Tibial nerve (tissue), 4 donors: ENCODE results near the gene TSHZ2. TPM values are rescaled to one million over a fixed set of nuclear protein-coding genes. Genes with fewer than 3 reads are reported as not detected.

Experiments used
- DNase-seq, 2 donors: peaks; one replicate each; pipeline ENCODE4 v3.0.0-alpha.2; 2019; ENCODE audit warnings: low spot score in 2 of 2
- H3K27ac ChIP-seq, 4 donors: fragments of 200-600 bp; sonication (generic) in 3 of 4; one replicate each; pipeline ENCODE4 v1.5.1; 2017 to 2019; ENCODE audit warnings: mild to moderate bottlenecking in 1 of 4
- H3K27me3 ChIP-seq, 2 donors: fragments of 200-600 bp; sonication (generic) in 1 of 2; one replicate each; pipeline versions ENCODE4 v1.5.1 to v1.6.0; 2017 to 2019
- H3K36me3 ChIP-seq, 3 donors: fragments of 200-600 bp; sonication (generic); one replicate each; pipeline ENCODE4 v1.5.1; 2018 to 2019
- H3K4me1 ChIP-seq, 4 donors: fragments of 200-600 bp; sonication (generic) in 3 of 4; one replicate each; pipeline ENCODE4 v1.5.1; 2017 to 2019
- H3K4me3 ChIP-seq, 4 donors: fragments of 200-600 bp; sonication (generic) in 3 of 4; one replicate each; pipeline ENCODE4 v1.5.1; 2017 to 2019; ENCODE audit warnings: mild to moderate bottlenecking in 1 of 4, moderate library complexity in 1 of 4
- H3K9me3 ChIP-seq, 4 donors: fragments of 200-600 bp; sonication (generic) in 3 of 4; one replicate each; pipeline ENCODE4 v1.5.1; 2017 to 2019
- CTCF ChIP-seq, 5 experiments: fragments of 200-600 bp in 3 of 5; fragments of 450-650 bp in 2 of 5; sonication (generic) in 3 of 5; IDR thresholded peaks; one replicate each; pipeline ENCODE4 v1.5.1; 2016 to 2019; ENCODE audit warnings: antibody characterized with exemption in 5 of 5, mild to moderate bottlenecking in 3 of 5, moderate library complexity in 2 of 5
- EP300 ChIP-seq, 2 donors: sonication (generic); formaldehyde crosslinking; IDR thresholded peaks; one replicate each; pipeline ENCODE4 v1.6.1; 2017; ENCODE audit warnings: antibody characterized with exemption in 2 of 2, mild to moderate bottlenecking in 1 of 2
- POLR2A ChIP-seq, 2 donors: fragments of 450-650 bp; IDR thresholded peaks; one replicate each; pipeline ENCODE4 v1.6.1; 2017; ENCODE audit warnings: antibody characterized with exemption in 2 of 2, mild to moderate bottlenecking in 2 of 2, moderate library complexity in 2 of 2
- WGBS, 2 donors: methylation state at CpG; one replicate each; pipeline ENCODE4 v1.1.5; 2018; 5-methylcytosine and 5-hydroxymethylcytosine counted together
- total RNA-seq, 4 donors: library from RNA; depleted of rRNA; stranded (reverse); fragments of >200 nt; gene quantifications; one replicate each; pipeline ENCODE4 v1.1.0, GENCODE V29; 2016

Gene TSHZ2
- total RNA-seq, 4 donors from 2014 or later, result 20.9 to 33.7 (median 25.1) TPM

- Histone ChIP-seq H3K36me3 (no peaks in the 10 kb centered on the region), H3K27ac (no peak overlapping the region), H3K9me3 (no peaks in the 10 kb centered on the region), H3K4me3 (no peak overlapping the region), H3K4me1 (no peaks in the 10 kb centered on the region), H3K27me3 (no peaks in the 10 kb centered on the region)
- no peak for DNase-seq
- WGBS, 2 donors, result 77 to 78% methylated on average over 1 of the region's 1 CpG
- TF ChIP-seq EP300 (IDR thresholded peaks at IDR 0.05) (no peak), POLR2A (IDR thresholded peaks at IDR 0.05) (no peak), CTCF (IDR thresholded peaks at IDR 0.05) (no peak)
Measured at GRCh38 chr20:53168491-53168890, 196.3 kb downstream of the TSHZ2 start.

DNA sequence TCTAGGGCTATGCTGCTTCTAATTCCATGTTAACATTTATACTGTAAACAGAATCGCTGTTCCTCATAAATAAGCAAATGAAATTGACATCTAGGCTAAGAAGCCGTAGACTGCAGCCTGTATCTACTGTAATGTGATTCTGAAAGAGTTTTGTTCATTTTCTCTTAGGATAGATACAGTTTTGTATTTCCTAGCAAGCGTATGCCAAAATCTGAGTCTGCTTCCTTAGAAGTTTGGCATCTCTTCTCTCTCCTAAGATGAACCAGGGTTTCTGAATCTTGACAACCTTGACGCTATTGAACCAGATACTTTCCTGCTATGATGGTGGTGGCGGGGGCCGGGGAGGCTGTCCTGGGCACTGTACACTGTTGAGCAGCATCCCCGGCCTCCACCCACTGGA is 198.0 kb downstream of the TSHZ2 start:
- no peak overlapping the region for H3K4me3 ChIP-seq
- H3K4me1 ChIP-seq, result no peaks in the 10 kb centered on the region
- no peak for DNase-seq
- TF ChIP-seq CTCF (IDR thresholded peaks at IDR 0.05), result no peak
- TF ChIP-seq POLR2A (IDR thresholded peaks at IDR 0.05), result no peak
- no peak for TF ChIP-seq EP300 (IDR thresholded peaks at IDR 0.05)
- H3K27me3 ChIP-seq, result no peaks in the 10 kb centered on the region
- H3K36me3 ChIP-seq, result no peaks in the 10 kb centered on the region
- no peaks in the 10 kb centered on the region for H3K9me3 ChIP-seq
- 75 to 77% methylated on average over 7 of the region's 7 CpGs for WGBS, 2 donors
- H3K27ac ChIP-seq, result no peak overlapping the region

GRCh38 chr20:53171065-53171464 is 198.9 kb downstream of the TSHZ2 start:
- Histone ChIP-seq H3K27ac (no peak overlapping the region), H3K27me3 (no peaks in the 10 kb centered on the region), H3K4me3 (no peak overlapping the region), H3K4me1 (no peaks in the 10 kb centered on the region), H3K36me3 (no peaks in the 10 kb centered on the region), H3K9me3 (no peaks in the 10 kb centered on the region)
- no peak for DNase-seq
- WGBS, 2 donors, result 78 to 84% methylated on average over 6 of the region's 6 CpGs
- no peak for TF ChIP-seq EP300 (IDR thresholded peaks at IDR 0.05)
- TF ChIP-seq POLR2A (IDR thresholded peaks at IDR 0.05), result no peak
- TF ChIP-seq CTCF (IDR thresholded peaks at IDR 0.05), result no peak

DNA sequence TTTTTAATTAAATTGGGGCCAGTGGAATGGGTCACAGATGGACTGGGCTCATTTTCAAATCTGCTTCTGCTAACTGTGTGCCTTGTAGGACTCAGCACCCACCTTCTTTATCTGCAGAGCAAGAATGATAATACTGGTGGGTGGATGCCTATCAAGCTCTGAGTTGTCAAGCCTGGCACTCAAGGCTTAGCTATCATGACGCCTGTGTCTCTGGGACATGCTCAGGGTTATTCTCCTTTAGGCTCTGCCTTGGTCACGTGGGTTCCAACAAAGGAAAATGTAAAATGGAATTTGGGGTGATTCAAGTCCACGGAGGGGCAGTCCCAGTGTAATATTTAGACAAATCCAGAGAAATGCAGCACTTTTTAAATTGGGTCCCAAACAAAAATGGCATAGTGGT is 202.3 kb downstream of the TSHZ2 start:
- Histone ChIP-seq H3K27me3 (no peaks in the 10 kb centered on the region), H3K36me3 (no peaks in the 10 kb centered on the region), H3K27ac (no peak overlapping the region), H3K4me1 (no peaks in the 10 kb centered on the region), H3K4me3 (no peak overlapping the region), H3K9me3 (no peaks in the 10 kb centered on the region)
- TF ChIP-seq POLR2A (IDR thresholded peaks at IDR 0.05) (no peak), EP300 (IDR thresholded peaks at IDR 0.05) (no peak), CTCF (IDR thresholded peaks at IDR 0.05) (no peak)
- DNase-seq, result no peak
- WGBS, 2 donors, result 84 to 86% methylated on average over 3 of the region's 3 CpGs

DNA sequence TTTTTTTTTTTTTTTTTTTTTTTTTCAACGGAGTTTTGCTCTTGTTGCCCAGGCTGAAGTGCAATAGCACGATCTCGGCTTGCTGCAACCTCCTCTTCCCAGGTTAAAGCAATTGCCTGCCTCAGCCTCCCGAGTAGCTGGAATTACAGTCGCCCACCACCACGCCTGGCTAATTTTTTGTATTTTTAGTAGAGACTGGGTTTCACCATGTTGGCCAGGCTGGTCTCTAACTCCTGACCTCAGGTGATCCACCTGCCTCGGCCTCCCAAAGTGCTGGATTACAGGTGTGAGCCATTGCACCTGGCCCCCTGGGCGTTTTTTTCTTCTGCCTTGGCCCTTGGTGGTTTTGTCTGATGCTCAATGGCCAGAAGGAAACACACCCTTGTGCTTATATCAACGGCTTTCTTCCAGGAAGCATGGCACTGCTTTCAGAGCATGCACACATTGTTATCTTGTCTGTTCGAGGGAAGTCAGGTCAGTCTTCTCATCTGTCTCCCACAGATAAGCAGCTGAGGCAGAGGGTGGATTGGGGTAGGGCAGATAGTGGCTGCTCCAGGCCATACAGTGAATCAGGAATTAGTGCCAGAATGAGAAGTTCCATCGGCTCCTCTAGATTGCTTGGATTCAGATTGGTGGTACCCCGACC is 203.1 kb downstream of the TSHZ2 start:
- 89 to 95% methylated on average over 12 of the region's 12 CpGs for WGBS, 2 donors
- no peaks in the 10 kb centered on the region for H3K9me3 ChIP-seq
- no peaks in the 10 kb centered on the region for H3K27me3 ChIP-seq
- H3K4me1 ChIP-seq, result no peaks in the 10 kb centered on the region
- DNase-seq, result no peak
- no peak for TF ChIP-seq EP300 (IDR thresholded peaks at IDR 0.05)
- no peak for TF ChIP-seq CTCF (IDR thresholded peaks at IDR 0.05)
- no peak for TF ChIP-seq POLR2A (IDR thresholded peaks at IDR 0.05)
- H3K4me3 ChIP-seq, result no peak overlapping the region
- H3K36me3 ChIP-seq, result no peaks in the 10 kb centered on the region
- H3K27ac ChIP-seq, result no peak overlapping the region
